Fibroblast of lung (primary cell): ENCODE data around the gene KCNK15. TPM values are rescaled to one million over a fixed set of nuclear protein-coding genes. Genes with fewer than 3 reads are reported as not detected.
A peak's percentile ranks its signal among the peaks of the same experiment; 100 is the strongest.

Experiments used
- DNase-seq, 2 donors: peaks; one replicate each; pipeline versions ENCODE4 v3.0.0 to v3.0.0-alpha.2; 2010; ENCODE audit warnings: low read depth in 2 of 2
- H2AFZ ChIP-seq: 2 replicates; pipeline ENCODE4 v1.5.1; 2012; ENCODE audit warnings: low read length, control low read depth, inconsistent platforms
- H3K27ac ChIP-seq: 2 replicates; pipeline ENCODE4 v1.5.1; 2011; ENCODE audit warnings: low read length, control low read depth; ENCODE audit not compliant: insufficient read depth
- H3K27me3 ChIP-seq: 2 replicates; pipeline ENCODE4 v1.5.1; 2011; ENCODE audit warnings: mild to moderate bottlenecking, low read length; ENCODE audit not compliant: control insufficient read depth, insufficient read depth
- H3K36me3 ChIP-seq: 2 replicates; pipeline ENCODE4 v1.5.1; 2011; ENCODE audit warnings: low read length; ENCODE audit not compliant: control insufficient read depth, insufficient read depth
- H3K4me1 ChIP-seq: 2 replicates; pipeline ENCODE4 v1.5.1; 2011; ENCODE audit warnings: low read length; ENCODE audit not compliant: control insufficient read depth, insufficient read depth; ENCODE audit errors: extremely low read depth
- H3K4me2 ChIP-seq: 2 replicates; pipeline ENCODE4 v1.5.1; 2011; ENCODE audit warnings: low read length, control low read depth; ENCODE audit not compliant: insufficient read depth; ENCODE audit errors: extremely low read depth
- H3K4me3 ChIP-seq, 4 experiments: fragments of 200-600 bp in 1 of 4; sonication (generic) in 1 of 4; replicated peaks in 1 of 4; 2 replicates each; pipeline ENCODE4 v1.5.1; 2011 to 2016; ENCODE audit warnings: low read length in 4 of 4, low read depth in 3 of 4, mild to moderate bottlenecking in 3 of 4, control low read depth in 2 of 4, inconsistent platforms in 1 of 4, mixed read lengths in 1 of 4; ENCODE audit not compliant: insufficient read depth in 1 of 4; ENCODE audit errors: control extremely low read depth in 1 of 4
- H3K79me2 ChIP-seq: 2 replicates; pipeline ENCODE4 v1.5.1; 2012; ENCODE audit warnings: mild to moderate bottlenecking, low read length, inconsistent platforms; ENCODE audit not compliant: control insufficient read depth, insufficient read depth
- H3K9ac ChIP-seq: 2 replicates; pipeline ENCODE4 v1.5.1; 2011; ENCODE audit warnings: mild to moderate bottlenecking, low read length, control low read depth; ENCODE audit not compliant: insufficient read depth
- H3K9me3 ChIP-seq: 2 replicates; pipeline ENCODE4 v1.5.1; 2012; ENCODE audit warnings: low read depth, low read length; ENCODE audit not compliant: control insufficient read depth, insufficient read depth
- H4K20me1 ChIP-seq: 2 replicates; pipeline ENCODE4 v1.5.1; 2011; ENCODE audit warnings: low read length; ENCODE audit not compliant: control insufficient read depth, insufficient read depth; ENCODE audit errors: extremely low read depth
- EZH2 ChIP-seq: IDR thresholded peaks from 2 replicates; pipeline ENCODE4 v1.5.1; 2012; ENCODE audit warnings: low read length, control low read depth, mild to moderate bottlenecking; ENCODE audit errors: missing control alignments
- polyA plus RNA-seq, 2 donors: library from polyadenylated mRNA; depleted of rRNA in 1 of 2; stranded (reverse) in 1 of 2; unstranded in 1 of 2; fragments of >200 nt; gene quantifications; 2 replicates each; pipeline ENCODE4 v1.2.1, GENCODE V29; 2011 to 2012; ENCODE audit warnings: missing spikeins in 1 of 2
- total RNA-seq: library from RNA; depleted of rRNA; stranded (reverse); fragments of >200 nt; gene quantifications from 2 replicates; pipeline ENCODE4 v1.2.1, GENCODE V29; 2014
- TF ChIP-seq, protein P1 (sequence below), 2 donors: IDR thresholded peaks in 1 of 2; conservative IDR thresholded peaks in 1 of 2; 1 replicate in 1 of 2; 2 replicates in 1 of 2; pipeline ENCODE4 v1.5.1; 2011 to 2012; ENCODE audit warnings: low read length in 2 of 2, control low read depth in 1 of 2, inconsistent platforms in 1 of 2, low read depth in 1 of 2, mild to moderate bottlenecking in 1 of 2

KCNK15 gene
- total and polyA plus RNA-seq, 2 donors (not counting 1 experiment from before 2014, with no cell fraction given) = 1.8 to 2.2 TPM

DNA sequence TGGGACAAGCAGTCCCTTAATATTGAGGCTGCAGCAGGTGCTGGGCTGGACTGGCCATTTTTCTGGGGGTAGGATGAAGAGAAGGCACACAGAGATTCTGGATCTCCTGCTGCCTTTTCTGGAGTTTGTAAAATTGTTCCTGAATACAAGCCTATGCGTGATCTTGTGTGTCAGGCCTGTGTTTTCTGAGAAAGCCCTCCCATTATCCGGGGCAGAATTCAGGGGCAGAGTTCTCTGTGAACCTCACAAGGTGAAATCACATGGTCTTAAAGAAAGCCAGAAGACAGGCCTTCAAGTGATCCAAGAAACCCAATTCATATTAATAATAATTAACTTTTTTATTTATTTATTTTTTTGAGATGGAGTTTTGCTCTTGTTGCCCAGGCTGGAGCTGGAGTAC, 18.0 kb upstream of the KCNK15 start:
- no peak overlapping the region for H2AFZ ChIP-seq
- no peaks in the 10 kb centered on the region for H3K36me3 ChIP-seq
- DNase-seq = no peak

DNA sequence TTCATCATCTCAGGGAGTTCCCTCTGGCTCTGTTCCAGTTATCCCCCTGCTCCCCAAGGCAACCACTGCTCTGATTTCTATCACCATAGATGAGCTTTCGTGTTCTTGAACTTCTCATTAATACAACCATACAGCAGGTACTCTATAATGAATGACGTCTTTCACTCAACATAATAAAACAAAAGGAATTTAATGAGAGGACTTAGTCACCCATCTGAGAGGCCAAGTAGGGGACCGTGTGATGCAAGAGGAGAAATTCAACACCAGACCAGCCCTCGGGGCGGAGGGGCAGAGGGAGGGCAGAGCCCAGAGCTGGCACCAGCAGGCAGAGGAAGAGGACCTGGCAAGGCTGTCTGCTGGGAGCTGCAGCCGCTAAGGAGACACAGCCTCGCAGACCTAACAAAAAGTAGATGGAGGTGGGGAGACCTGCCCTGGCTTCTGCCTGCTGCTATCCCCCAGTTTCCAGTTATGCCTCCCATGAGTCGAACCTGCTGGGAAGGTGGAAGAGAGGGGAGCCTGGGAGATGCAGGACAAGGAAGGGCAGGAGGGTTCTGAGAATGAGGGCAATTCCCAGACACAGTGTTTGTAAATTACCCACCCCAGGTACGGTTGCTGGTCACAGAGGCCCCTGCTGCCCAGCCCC, 16.7 kb upstream of the KCNK15 start:
- Histone ChIP-seq H2AFZ (no peak overlapping the region), H3K27ac (no peak overlapping the region), H3K27me3 (peaks cover 2% of the 10 kb centered on the region), H3K4me1 (no peaks in the 10 kb centered on the region), H4K20me1 (no peaks in the 10 kb centered on the region), H3K9ac (no peak overlapping the region), H3K79me2 (no peaks in the 10 kb centered on the region), H3K36me3 (no peaks in the 10 kb centered on the region), H3K4me3 (no peak overlapping the region), H3K4me2 (no peak overlapping the region), H3K9me3 (no peaks in the 10 kb centered on the region)
- peak; percentile 66 to 84 for DNase-seq
- TF ChIP-seq, protein P1, sequence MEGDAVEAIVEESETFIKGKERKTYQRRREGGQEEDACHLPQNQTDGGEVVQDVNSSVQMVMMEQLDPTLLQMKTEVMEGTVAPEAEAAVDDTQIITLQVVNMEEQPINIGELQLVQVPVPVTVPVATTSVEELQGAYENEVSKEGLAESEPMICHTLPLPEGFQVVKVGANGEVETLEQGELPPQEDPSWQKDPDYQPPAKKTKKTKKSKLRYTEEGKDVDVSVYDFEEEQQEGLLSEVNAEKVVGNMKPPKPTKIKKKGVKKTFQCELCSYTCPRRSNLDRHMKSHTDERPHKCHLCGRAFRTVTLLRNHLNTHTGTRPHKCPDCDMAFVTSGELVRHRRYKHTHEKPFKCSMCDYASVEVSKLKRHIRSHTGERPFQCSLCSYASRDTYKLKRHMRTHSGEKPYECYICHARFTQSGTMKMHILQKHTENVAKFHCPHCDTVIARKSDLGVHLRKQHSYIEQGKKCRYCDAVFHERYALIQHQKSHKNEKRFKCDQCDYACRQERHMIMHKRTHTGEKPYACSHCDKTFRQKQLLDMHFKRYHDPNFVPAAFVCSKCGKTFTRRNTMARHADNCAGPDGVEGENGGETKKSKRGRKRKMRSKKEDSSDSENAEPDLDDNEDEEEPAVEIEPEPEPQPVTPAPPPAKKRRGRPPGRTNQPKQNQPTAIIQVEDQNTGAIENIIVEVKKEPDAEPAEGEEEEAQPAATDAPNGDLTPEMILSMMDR (conservative IDR thresholded peaks at IDR 0.05 in 1 of 2, IDR thresholded peaks at IDR 0.05 in 1 of 2; ENCODE audit: low read depth in 1 of 2, low read length in 2 of 2) = no peak
- TF ChIP-seq EZH2 = no peak

More for the DNA sequence above, 18.0 kb upstream of the KCNK15 start:
- Histone ChIP-seq H4K20me1 (no peaks in the 10 kb centered on the region), H3K4me1 (no peaks in the 10 kb centered on the region), H3K79me2 (no peaks in the 10 kb centered on the region), H3K9me3 (no peaks in the 10 kb centered on the region), H3K27me3 (peaks cover 2% of the 10 kb centered on the region), H3K4me2 (no peak overlapping the region), H3K27ac (no peak overlapping the region), H3K9ac (no peak overlapping the region), H3K4me3 (no peak overlapping the region)
- TF ChIP-seq, protein P1 (conservative IDR thresholded peaks at IDR 0.05 in 1 of 2, IDR thresholded peaks at IDR 0.05 in 1 of 2; ENCODE audit: low read depth in 1 of 2, low read length in 2 of 2) = no peak
- no peak for TF ChIP-seq EZH2

DNA sequence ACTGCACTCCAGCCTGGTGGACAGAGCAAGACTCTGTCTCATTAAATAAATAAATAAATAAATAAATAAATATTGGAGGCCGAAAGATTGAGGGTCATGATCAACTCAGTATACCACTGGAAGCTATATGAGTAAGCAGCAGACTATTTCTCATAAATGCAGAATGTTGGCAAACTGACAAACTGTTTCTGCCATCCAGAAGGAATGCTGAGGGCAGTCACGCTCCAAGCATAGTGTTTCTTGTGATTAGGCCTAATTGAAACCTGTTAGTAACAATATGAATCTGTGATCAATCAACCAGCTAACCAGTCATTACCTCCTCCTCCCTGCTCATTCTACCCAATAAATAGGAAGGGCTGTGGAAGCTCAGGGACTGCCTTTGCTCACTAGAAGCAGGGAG, 15.2 kb upstream of the KCNK15 start:
- no peaks in the 10 kb centered on the region for H3K9me3 ChIP-seq
- peaks cover 2% of the 10 kb centered on the region for H3K27me3 ChIP-seq
- no peaks in the 10 kb centered on the region for H3K36me3 ChIP-seq
- peak overlapping the region; percentile 21 for H3K27ac ChIP-seq
- peaks cover 2% of the 10 kb centered on the region for H3K4me1 ChIP-seq
- H3K4me2 ChIP-seq = no peak overlapping the region
- H3K79me2 ChIP-seq = no peaks in the 10 kb centered on the region
- no peaks in the 10 kb centered on the region for H4K20me1 ChIP-seq
- no peak overlapping the region for H3K4me3 ChIP-seq
- DNase-seq = peak; percentile 74 to 89
- TF ChIP-seq, protein P1 (conservative IDR thresholded peaks at IDR 0.05 in 1 of 2, IDR thresholded peaks at IDR 0.05 in 1 of 2; ENCODE audit: low read depth in 1 of 2, low read length in 2 of 2) = no peak
- TF ChIP-seq EZH2 = no peak
- H3K9ac ChIP-seq = no peak overlapping the region
- no peak overlapping the region for H2AFZ ChIP-seq
